H9 (cell line): Measurements from ENCODE around the gene ATP2A2. TPM values are rescaled to one million over a fixed set of nuclear protein-coding genes. Genes with fewer than 3 reads are reported as not detected.

Experiments
- DNase-seq: peaks from one replicate; pipeline ENCODE4 v3.0.0-alpha.2; 2017
- H2AFZ ChIP-seq: one replicate; pipeline ENCODE4 v1.6.1; 2013; ENCODE audit warnings: mild to moderate bottlenecking, low read length, control low read depth, moderate library complexity
- H2AK5ac ChIP-seq: 2 replicates; pipeline ENCODE4 v1.6.1; 2013; ENCODE audit warnings: low read length, control low read depth, mixed read lengths; ENCODE audit not compliant: insufficient read length
- H2BK120ac ChIP-seq: one replicate; pipeline ENCODE4 v1.6.1; 2013; ENCODE audit warnings: low read depth, mild to moderate bottlenecking, low read length, control low read depth, inconsistent platforms; ENCODE audit not compliant: poor library complexity, severe bottlenecking
- H2BK12ac ChIP-seq: 2 replicates; pipeline ENCODE4 v1.6.1; 2013; ENCODE audit warnings: low read length, control low read depth, mixed read lengths, low read depth; ENCODE audit not compliant: insufficient read length
- H2BK15ac ChIP-seq: 2 replicates; pipeline ENCODE4 v1.6.1; 2013; ENCODE audit warnings: low read depth, low read length, control low read depth
- H2BK20ac ChIP-seq: one replicate; pipeline ENCODE4 v1.6.1; 2013; ENCODE audit warnings: low read depth, mild to moderate bottlenecking, low read length, control low read depth, inconsistent platforms; ENCODE audit not compliant: poor library complexity, severe bottlenecking
- H2BK5ac ChIP-seq: 2 replicates; pipeline ENCODE4 v1.6.1; 2013; ENCODE audit warnings: low read length, control low read depth, mixed read lengths; ENCODE audit not compliant: insufficient read length
- H3K14ac ChIP-seq: 2 replicates; pipeline ENCODE4 v1.6.1; 2013; ENCODE audit warnings: low read length, control low read depth; ENCODE audit not compliant: insufficient read depth
- H3K18ac ChIP-seq: 2 replicates; pipeline ENCODE4 v1.6.1; 2013; ENCODE audit warnings: low read depth, mild to moderate bottlenecking, mixed read lengths, low read length, control low read depth; ENCODE audit not compliant: insufficient read length
- H3K23ac ChIP-seq: 2 replicates; pipeline ENCODE4 v1.6.1; 2013; ENCODE audit warnings: low read length, control low read depth, mixed read lengths, low read depth; ENCODE audit not compliant: insufficient read length
- H3K23me2 ChIP-seq: 2 replicates; pipeline ENCODE4 v1.6.1; 2013; ENCODE audit warnings: low read depth, mild to moderate bottlenecking, mixed read lengths, low read length, control low read depth; ENCODE audit not compliant: insufficient read length, poor library complexity, severe bottlenecking
- H3K27ac ChIP-seq: 2 replicates; pipeline ENCODE4 v1.5.1; 2013; ENCODE audit warnings: low read length, control low read depth, mixed read lengths, low read depth; ENCODE audit not compliant: insufficient read length
- H3K27me3 ChIP-seq: 2 replicates; pipeline ENCODE4 v1.6.1; 2013; ENCODE audit warnings: low read length, control low read depth, inconsistent platforms; ENCODE audit not compliant: insufficient read depth
- H3K4ac ChIP-seq: 2 replicates; pipeline ENCODE4 v1.6.1; 2013; ENCODE audit warnings: low read depth, mild to moderate bottlenecking, control low read depth, inconsistent platforms, low read length, moderate library complexity
- H3K4me1 ChIP-seq: 2 replicates; pipeline ENCODE4 v1.6.1; 2013; ENCODE audit warnings: low read length, control low read depth, inconsistent platforms; ENCODE audit not compliant: insufficient read depth
- H3K4me2 ChIP-seq: 2 replicates; pipeline ENCODE4 v1.6.1; 2013; ENCODE audit warnings: low read length, control low read depth, mixed read lengths; ENCODE audit not compliant: insufficient read length, insufficient read depth
- H3K56ac ChIP-seq: 2 replicates; pipeline ENCODE4 v1.6.1; 2013; ENCODE audit warnings: low read depth, mild to moderate bottlenecking, mixed read lengths, low read length, control low read depth; ENCODE audit not compliant: insufficient read length
- H3K79me1 ChIP-seq: 2 replicates; pipeline ENCODE4 v1.6.1; 2013; ENCODE audit warnings: low read depth, mild to moderate bottlenecking, moderate library complexity, low read length, control low read depth, inconsistent platforms; ENCODE audit not compliant: insufficient read depth, poor library complexity, severe bottlenecking
- H3K79me2 ChIP-seq: 2 replicates; pipeline ENCODE4 v1.6.1; 2013; ENCODE audit warnings: low read length, control low read depth, inconsistent platforms; ENCODE audit not compliant: insufficient read depth
- H3K9ac ChIP-seq: 2 replicates; pipeline ENCODE4 v1.6.1; 2013; ENCODE audit warnings: low read length, control low read depth, mixed read lengths; ENCODE audit not compliant: insufficient read length; ENCODE audit errors: extremely low read depth
- H3K9me3 ChIP-seq: one replicate; pipeline ENCODE4 v1.6.1; 2013; ENCODE audit warnings: low read depth, low read length, inconsistent platforms; ENCODE audit not compliant: control insufficient read depth
- H3T11ph ChIP-seq: one replicate; pipeline ENCODE4 v1.6.1; 2013; ENCODE audit warnings: mild to moderate bottlenecking, low read length, control low read depth, inconsistent platforms
- H4K20me1 ChIP-seq: one replicate; pipeline ENCODE4 v1.6.1; 2013; ENCODE audit not compliant: control insufficient read depth, insufficient read length, insufficient read depth
- H4K5ac ChIP-seq: 2 replicates; pipeline ENCODE4 v1.6.1; 2013; ENCODE audit warnings: low read depth, mild to moderate bottlenecking, mixed read lengths, low read length, control low read depth; ENCODE audit not compliant: insufficient read length
- H4K8ac ChIP-seq: replicated peaks from 2 replicates; pipeline ENCODE4 v1.6.1; 2013; ENCODE audit warnings: low read length, control low read depth, mixed read lengths, low read depth; ENCODE audit not compliant: insufficient read length
- H4K91ac ChIP-seq: 2 replicates; pipeline ENCODE4 v1.6.1; 2013; ENCODE audit warnings: low read depth, mild to moderate bottlenecking, moderate library complexity, mixed read lengths, low read length, control low read depth; ENCODE audit not compliant: insufficient read length
- H3K27ac Mint-ChIP-seq, 3 experiments: 2 replicates in 2 of 3; 3 replicates in 1 of 3; pipeline ENCODE4 v1.8.0; 2020 to 2021; ENCODE audit warnings: mixed read lengths in 3 of 3, mild to moderate bottlenecking in 1 of 3, moderate library complexity in 1 of 3
- H3K27me3 Mint-ChIP-seq: 2 replicates; pipeline ENCODE4 v1.8.0; 2021; ENCODE audit warnings: low read depth, mild to moderate bottlenecking, moderate library complexity, mixed read lengths
- H3K36me3 Mint-ChIP-seq, 3 experiments: 2 replicates in 2 of 3; 3 replicates in 1 of 3; pipeline ENCODE4 v1.8.0; 2020 to 2021; ENCODE audit warnings: low read depth in 3 of 3, mixed read lengths in 3 of 3; ENCODE audit not compliant: insufficient read depth in 1 of 3
- H3K4me1 Mint-ChIP-seq, 2 experiments: 2 replicates each; pipeline ENCODE4 v1.8.0; 2020; ENCODE audit warnings: mixed read lengths in 2 of 2
- H3K4me3 Mint-ChIP-seq, 2 experiments: 2 replicates in 1 of 2; 3 replicates in 1 of 2; pipeline ENCODE4 v1.8.0; 2020 to 2021; ENCODE audit warnings: mild to moderate bottlenecking in 2 of 2, mixed read lengths in 2 of 2, moderate library complexity in 1 of 2
- H3K9me3 Mint-ChIP-seq, 2 experiments: 2 replicates in 1 of 2; 3 replicates in 1 of 2; pipeline ENCODE4 v1.8.0; 2020; ENCODE audit warnings: mild to moderate bottlenecking in 2 of 2, mixed read lengths in 2 of 2, moderate library complexity in 1 of 2
- WGBS: extraction: QIAGEN DNeasy Blood & Tissue Kit; methylation state at CpG from one replicate; pipeline ENCODE4 v1.1.7; 2013; ENCODE audit warnings: missing lambda C conversion rate, low lambda C conversion rate, mixed read lengths; ENCODE audit not compliant: insufficient read length; ENCODE audit errors: extremely low coverage; 5-methylcytosine and 5-hydroxymethylcytosine counted together
- total RNA-seq: library from RNA; stranded (reverse); gene quantifications from 2 replicates; pipeline ENCODE4 v1.2.1, GENCODE V29; 2021
- TF ChIP-seq, protein P1 (sequence below): fragments of 200-600 bp; sonication (generic); conservative IDR thresholded peaks from 3 replicates; pipeline ENCODE4 v1.8.0; 2021; ENCODE audit warnings: antibody characterized with exemption, mild to moderate bottlenecking

ATP2A2 gene
- total RNA-seq, 1 experiment from 2014 or later, result 257 TPM

DNA sequence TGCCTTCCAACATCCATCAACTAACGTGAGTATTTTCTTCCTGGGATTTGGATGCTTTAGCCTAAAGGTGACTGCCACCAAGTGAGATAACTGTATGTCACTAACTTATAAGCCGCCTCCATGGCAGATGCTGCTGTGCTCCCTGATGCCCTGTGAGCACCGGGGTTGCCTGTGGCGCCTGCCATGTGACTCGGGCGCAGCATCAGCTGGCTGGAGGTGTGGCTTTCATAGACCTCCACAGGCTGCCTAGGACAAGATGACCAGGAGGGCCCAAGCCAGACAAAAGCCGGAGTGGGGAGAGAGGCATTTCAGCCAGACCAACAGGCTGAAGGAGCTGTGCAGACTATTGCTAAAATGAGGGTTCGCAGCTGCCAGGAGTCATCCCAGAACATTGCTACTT lies 66.7 kb downstream of the ATP2A2 start:
- H3K27ac ChIP-seq, result no peak overlapping the region
- no peak overlapping the region for H2BK5ac ChIP-seq
- TF ChIP-seq, protein P1, sequence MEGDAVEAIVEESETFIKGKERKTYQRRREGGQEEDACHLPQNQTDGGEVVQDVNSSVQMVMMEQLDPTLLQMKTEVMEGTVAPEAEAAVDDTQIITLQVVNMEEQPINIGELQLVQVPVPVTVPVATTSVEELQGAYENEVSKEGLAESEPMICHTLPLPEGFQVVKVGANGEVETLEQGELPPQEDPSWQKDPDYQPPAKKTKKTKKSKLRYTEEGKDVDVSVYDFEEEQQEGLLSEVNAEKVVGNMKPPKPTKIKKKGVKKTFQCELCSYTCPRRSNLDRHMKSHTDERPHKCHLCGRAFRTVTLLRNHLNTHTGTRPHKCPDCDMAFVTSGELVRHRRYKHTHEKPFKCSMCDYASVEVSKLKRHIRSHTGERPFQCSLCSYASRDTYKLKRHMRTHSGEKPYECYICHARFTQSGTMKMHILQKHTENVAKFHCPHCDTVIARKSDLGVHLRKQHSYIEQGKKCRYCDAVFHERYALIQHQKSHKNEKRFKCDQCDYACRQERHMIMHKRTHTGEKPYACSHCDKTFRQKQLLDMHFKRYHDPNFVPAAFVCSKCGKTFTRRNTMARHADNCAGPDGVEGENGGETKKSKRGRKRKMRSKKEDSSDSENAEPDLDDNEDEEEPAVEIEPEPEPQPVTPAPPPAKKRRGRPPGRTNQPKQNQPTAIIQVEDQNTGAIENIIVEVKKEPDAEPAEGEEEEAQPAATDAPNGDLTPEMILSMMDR, result no peak
- no peaks in the 10 kb centered on the region for H3K27me3 ChIP-seq
- H3K9ac ChIP-seq, result no peak overlapping the region
- no peak overlapping the region for H4K91ac ChIP-seq
- no peak overlapping the region for H3K23ac ChIP-seq
- no peaks in the 10 kb centered on the region for H4K20me1 ChIP-seq
- H4K8ac ChIP-seq, result no peak overlapping the region
- Mint-ChIP-seq H3K4me3 (no peak overlapping the region), H3K27me3 (no peaks in the 10 kb centered on the region), H3K4me1 (no peaks in the 10 kb centered on the region), H3K27ac (peak overlapping the region in 1 of 3 experiments; percentile 51; a peak in 1 of 7 replicates), H3K36me3 (peaks cover 50 to 81% (median 77%) of the 10 kb centered on the region in 3 experiments), H3K9me3 (no peaks in the 10 kb centered on the region)
- H2AK5ac ChIP-seq, result no peak overlapping the region
- H3K18ac ChIP-seq, result no peak overlapping the region
- H3K4me2 ChIP-seq, result no peak overlapping the region
- no peaks in the 10 kb centered on the region for H3K4me1 ChIP-seq
- H4K5ac ChIP-seq, result no peak overlapping the region
- H3K14ac ChIP-seq, result no peak overlapping the region
- H3K9me3 ChIP-seq, result no peaks in the 10 kb centered on the region
- H2BK20ac ChIP-seq, result no peak overlapping the region
- no CpG with 5 or more reads among the region's 8 CpGs for WGBS
- no peak overlapping the region for H2BK120ac ChIP-seq
- H2BK15ac ChIP-seq, result no peak overlapping the region
- H3K56ac ChIP-seq, result no peak overlapping the region
- no peaks in the 10 kb centered on the region for H3K79me1 ChIP-seq
- no peak for DNase-seq
- no peak overlapping the region for H2AFZ ChIP-seq
- no peak overlapping the region for H3T11ph ChIP-seq
- H3K4ac ChIP-seq, result no peak overlapping the region
- peaks cover 3% of the 10 kb centered on the region for H3K23me2 ChIP-seq
- no peaks in the 10 kb centered on the region for H3K79me2 ChIP-seq
- H2BK12ac ChIP-seq, result no peak overlapping the region
